Activated CD4-positive, alpha-beta T cell treated with anti-CD3 and anti-CD28 coated beads, Interleukin-2, amount 10 ng/mL, durations not matched to agents 24 days and 14 days (primary cell): ENCODE results near the gene SRSF2. TPM values are rescaled to one million over a fixed set of nuclear protein-coding genes. Genes with fewer than 3 reads are reported as not detected.
"Not testable (repeated sequence)": the region's sequence is repeated elsewhere in the genome, so short reads cannot be mapped to it uniquely, and the experiment has no call there.

Experiments used
- DNase-seq: peaks from one replicate; pipeline ENCODE4 v3.0.0; 2022
- H3K27ac Mint-ChIP-seq: one replicate; pipeline ENCODE4 v1.8.0; 2022; ENCODE audit warnings: mild to moderate bottlenecking, mixed read lengths
- H3K27me3 Mint-ChIP-seq: one replicate; pipeline ENCODE4 v1.8.0; 2022; ENCODE audit warnings: mixed read lengths
- H3K36me3 Mint-ChIP-seq: one replicate; pipeline ENCODE4 v1.8.0; 2022; ENCODE audit warnings: low read depth, mild to moderate bottlenecking, mixed read lengths
- H3K4me1 Mint-ChIP-seq: one replicate; pipeline ENCODE4 v1.8.0; 2021; ENCODE audit warnings: mixed read lengths
- H3K4me3 Mint-ChIP-seq: one replicate; pipeline ENCODE4 v1.8.0; 2022; ENCODE audit warnings: mild to moderate bottlenecking, moderate library complexity, mixed read lengths
- H3K9me3 Mint-ChIP-seq: one replicate; pipeline ENCODE4 v1.8.0; 2021; ENCODE audit warnings: mixed read lengths
- intact Hi-C: fragments of 100-400 bp; cut with micrococcal nuclease; formaldehyde crosslinking; loops from one replicate; pipeline ENCODE4 v1.15.1; 2023
- total RNA-seq: library from RNA; stranded (reverse); gene quantifications from 2 replicates; pipeline ENCODE4 v1.2.3, GENCODE V29; 2022

The SRSF2 gene
- total RNA-seq, 1 donor from 2014 or later = 539 TPM

DNA sequence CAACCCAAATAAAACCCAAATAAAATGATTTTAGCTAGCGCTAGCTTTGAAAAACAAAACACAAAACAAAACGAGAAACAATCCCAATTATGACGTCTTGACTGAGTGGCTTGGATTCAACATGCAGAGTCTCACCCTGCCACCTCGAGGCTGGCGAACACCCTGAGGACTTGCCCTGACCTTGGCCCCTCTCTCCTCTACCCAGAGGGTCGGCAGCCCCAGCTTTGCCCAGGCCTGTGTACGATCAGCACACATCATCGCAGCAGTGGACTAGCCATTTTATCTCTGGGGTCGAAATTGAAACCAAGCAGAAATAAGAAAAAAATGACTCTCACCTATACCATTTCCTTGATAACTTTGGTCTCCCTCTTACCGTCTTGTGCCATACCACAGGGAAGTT is 15.7 kb downstream of the SRSF2 start:
- no peak overlapping the region for H3K4me3 Mint-ChIP-seq
- intact Hi-C loops = no loop called here

DNA sequence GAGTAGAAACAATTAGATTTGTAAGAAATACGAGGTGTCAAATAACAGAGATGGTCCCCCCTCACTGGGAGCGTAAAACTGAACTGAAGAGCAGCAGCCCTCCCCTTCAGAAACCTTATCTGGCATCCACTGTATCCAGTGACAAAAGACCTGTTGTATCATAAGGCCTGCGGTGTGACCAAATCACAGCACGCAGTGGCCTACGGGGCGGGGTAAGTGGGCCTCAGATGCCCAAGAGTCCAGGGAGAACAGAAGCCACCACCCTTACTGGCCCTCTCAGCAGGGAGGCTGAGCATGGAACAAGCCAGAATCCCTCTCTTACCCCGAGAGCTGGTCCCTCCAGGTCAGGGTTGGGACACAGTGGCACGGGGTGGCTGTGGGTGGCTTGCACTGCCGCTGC is 16.2 kb downstream of the SRSF2 start:
- intact Hi-C loops = no loop called here
- H3K27ac Mint-ChIP-seq = no peak overlapping the region
- peaks cover 76% of the 10 kb centered on the region for H3K36me3 Mint-ChIP-seq

More for the DNA sequence above, 15.7 kb downstream of the SRSF2 start:
- DNase-seq = no peak
- H3K36me3 Mint-ChIP-seq = peaks cover 74% of the 10 kb centered on the region
- no peaks in the 10 kb centered on the region for H3K27me3 Mint-ChIP-seq
- peaks cover 22% of the 10 kb centered on the region for H3K4me1 Mint-ChIP-seq
- no peak overlapping the region for H3K27ac Mint-ChIP-seq
- no peaks in the 10 kb centered on the region for H3K9me3 Mint-ChIP-seq

DNA sequence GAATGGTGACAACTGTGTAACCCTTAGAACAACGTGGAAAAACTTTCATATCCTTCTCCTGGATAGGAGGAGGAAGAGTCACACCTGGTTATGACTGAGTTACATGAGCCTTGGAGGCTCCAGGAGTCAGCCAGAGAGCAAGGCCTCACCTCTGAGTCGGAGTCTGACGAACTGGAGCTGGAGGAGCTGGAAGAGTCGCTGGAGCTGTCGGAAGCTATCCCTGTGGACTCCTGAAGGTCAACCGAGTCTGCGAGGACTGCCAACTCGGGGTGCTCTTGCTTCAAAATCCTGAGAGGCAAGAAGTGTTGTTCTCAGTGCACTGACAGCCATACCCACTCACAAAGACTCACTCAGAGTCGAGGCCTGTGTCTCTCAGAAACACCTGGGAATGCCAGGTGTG is 16.9 kb downstream of the SRSF2 start:
- H3K27ac Mint-ChIP-seq = no peak overlapping the region
- intact Hi-C loops = no loop called here
- no peak overlapping the region for H3K4me3 Mint-ChIP-seq
- peaks cover 77% of the 10 kb centered on the region for H3K36me3 Mint-ChIP-seq
- peaks cover 29% of the 10 kb centered on the region for H3K4me1 Mint-ChIP-seq
- no peaks in the 10 kb centered on the region for H3K27me3 Mint-ChIP-seq
- no peak for DNase-seq
- H3K9me3 Mint-ChIP-seq = no peaks in the 10 kb centered on the region

More for the DNA sequence above, 16.2 kb downstream of the SRSF2 start:
- H3K4me3 Mint-ChIP-seq = no peak overlapping the region
- DNase-seq = no peak
- peaks cover 27% of the 10 kb centered on the region for H3K4me1 Mint-ChIP-seq
- H3K9me3 Mint-ChIP-seq = no peaks in the 10 kb centered on the region
- H3K27me3 Mint-ChIP-seq = no peaks in the 10 kb centered on the region

DNA sequence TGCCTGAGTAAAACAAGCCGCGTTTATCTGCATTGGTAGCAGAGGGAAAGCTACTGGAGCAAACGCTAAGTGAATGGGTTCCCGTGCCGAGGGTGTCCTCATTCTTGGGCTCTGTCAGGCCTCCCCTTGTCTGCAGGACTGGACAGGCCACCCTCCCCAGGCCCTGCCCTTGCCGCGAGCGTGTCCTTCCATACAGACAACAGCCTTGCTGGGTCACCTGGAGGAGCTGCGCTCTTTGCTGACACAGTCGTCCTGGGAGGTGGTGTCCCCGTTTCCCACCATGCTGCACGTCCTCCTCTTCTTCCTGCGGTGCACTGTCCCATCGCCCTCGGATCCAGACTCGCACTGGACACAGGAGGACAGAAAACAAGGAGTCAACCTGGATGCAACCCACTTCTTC is 18.6 kb downstream of the SRSF2 start:
- Mint-ChIP-seq H3K4me3 (no peak overlapping the region), H3K36me3 (peaks cover 76% of the 10 kb centered on the region), H3K9me3 (no peaks in the 10 kb centered on the region), H3K27me3 (no peaks in the 10 kb centered on the region), H3K4me1 (peaks cover 34% of the 10 kb centered on the region), H3K27ac (no peak overlapping the region)
- intact Hi-C loops = no loop called here
- no peak for DNase-seq

DNA sequence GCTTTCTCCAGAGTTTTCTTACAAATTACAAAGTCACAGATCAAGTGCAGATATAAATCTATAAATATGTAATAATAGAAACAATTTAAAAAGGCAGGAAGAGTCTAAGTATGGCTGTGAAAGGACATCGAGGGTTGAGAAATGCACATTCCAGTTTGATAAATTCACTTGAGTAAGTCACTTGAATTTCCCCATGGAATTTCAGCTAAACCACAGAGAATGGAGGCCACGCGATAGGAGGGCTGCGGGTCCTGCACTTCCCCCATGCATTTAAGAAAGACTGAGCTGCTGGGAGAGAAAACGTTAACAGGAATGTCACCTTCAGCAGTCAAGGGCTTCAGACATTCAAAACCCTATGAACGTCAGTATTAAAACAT is 20.3 kb downstream of the SRSF2 start:
- Mint-ChIP-seq H3K36me3 (peaks cover 72% of the 10 kb centered on the region), H3K4me3 (no peak overlapping the region)
- intact Hi-C loops = no loop called here

DNA sequence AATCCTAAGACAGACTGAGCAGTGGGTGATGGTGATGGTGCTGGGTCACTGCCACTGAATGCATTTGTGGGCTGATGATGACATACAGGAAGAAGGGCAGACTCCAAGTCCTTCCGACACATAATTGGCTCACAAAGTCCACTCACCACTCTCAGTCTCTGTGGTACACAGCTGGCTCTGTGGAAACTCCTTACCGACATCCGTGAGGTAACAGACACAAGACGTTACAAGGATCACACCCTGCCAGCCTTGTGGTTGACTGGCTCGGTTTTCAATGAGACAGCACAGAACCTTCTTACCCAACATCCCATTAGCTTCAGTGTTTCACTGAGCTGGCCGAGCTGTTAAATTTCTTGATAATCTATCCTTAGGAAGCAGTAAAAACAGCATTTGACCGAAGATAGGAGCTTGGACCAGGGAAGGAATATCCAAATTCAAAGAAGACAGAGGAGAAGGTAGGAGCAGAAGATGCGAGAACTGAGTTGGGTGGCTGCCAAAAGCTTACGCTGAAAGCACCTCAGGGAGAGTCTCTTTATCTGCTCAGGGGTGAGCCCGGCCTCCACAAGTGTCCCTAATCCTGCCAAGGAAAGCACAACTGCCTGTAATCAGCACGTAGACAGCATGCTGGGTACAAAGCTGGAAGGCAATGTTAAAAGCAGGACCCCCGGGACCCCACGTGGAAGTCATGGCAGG is 20.8 kb downstream of the SRSF2 start:
- H3K9me3 Mint-ChIP-seq = no peaks in the 10 kb centered on the region
- intact Hi-C loops = no loop called here
- peaks cover 66% of the 10 kb centered on the region for H3K36me3 Mint-ChIP-seq
- peak overlapping the region; percentile 79 for H3K27ac Mint-ChIP-seq
- DNase-seq = peak; percentile 76
- peaks cover 30% of the 10 kb centered on the region for H3K4me1 Mint-ChIP-seq
- no peaks in the 10 kb centered on the region for H3K27me3 Mint-ChIP-seq
- H3K4me3 Mint-ChIP-seq = peak overlapping the region; percentile 33

More for the DNA sequence above, 20.3 kb downstream of the SRSF2 start:
- peaks cover 32% of the 10 kb centered on the region for H3K4me1 Mint-ChIP-seq
- H3K9me3 Mint-ChIP-seq = no peaks in the 10 kb centered on the region
- no peak overlapping the region for H3K27ac Mint-ChIP-seq
- no peak for DNase-seq
- no peaks in the 10 kb centered on the region for H3K27me3 Mint-ChIP-seq

DNA sequence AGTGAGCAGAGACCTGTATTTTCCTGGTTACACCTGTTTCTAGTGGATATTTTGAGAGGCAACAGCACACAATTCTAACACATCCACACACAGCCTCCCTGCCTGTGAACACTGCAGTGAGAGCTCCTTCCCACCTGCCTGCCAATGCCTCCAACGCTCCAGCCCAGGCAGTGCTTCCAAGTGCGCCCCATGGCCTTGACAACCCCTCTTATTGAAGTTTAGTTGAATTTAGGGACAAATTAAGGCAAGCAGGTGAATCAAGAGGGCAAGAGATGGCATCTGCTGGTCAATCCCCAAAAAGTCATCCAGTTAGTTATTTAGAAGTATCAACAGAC is 21.7 kb downstream of the SRSF2 start:
- H3K36me3 Mint-ChIP-seq = peaks cover 59% of the 10 kb centered on the region
- intact Hi-C loops = no loop called here
- peak overlapping the region; percentile 79 for H3K27ac Mint-ChIP-seq
- H3K4me1 Mint-ChIP-seq = peaks cover 30% of the 10 kb centered on the region
- no peaks in the 10 kb centered on the region for H3K9me3 Mint-ChIP-seq
- no peaks in the 10 kb centered on the region for H3K27me3 Mint-ChIP-seq
- no peak overlapping the region for H3K4me3 Mint-ChIP-seq
- no peak for DNase-seq

DNA sequence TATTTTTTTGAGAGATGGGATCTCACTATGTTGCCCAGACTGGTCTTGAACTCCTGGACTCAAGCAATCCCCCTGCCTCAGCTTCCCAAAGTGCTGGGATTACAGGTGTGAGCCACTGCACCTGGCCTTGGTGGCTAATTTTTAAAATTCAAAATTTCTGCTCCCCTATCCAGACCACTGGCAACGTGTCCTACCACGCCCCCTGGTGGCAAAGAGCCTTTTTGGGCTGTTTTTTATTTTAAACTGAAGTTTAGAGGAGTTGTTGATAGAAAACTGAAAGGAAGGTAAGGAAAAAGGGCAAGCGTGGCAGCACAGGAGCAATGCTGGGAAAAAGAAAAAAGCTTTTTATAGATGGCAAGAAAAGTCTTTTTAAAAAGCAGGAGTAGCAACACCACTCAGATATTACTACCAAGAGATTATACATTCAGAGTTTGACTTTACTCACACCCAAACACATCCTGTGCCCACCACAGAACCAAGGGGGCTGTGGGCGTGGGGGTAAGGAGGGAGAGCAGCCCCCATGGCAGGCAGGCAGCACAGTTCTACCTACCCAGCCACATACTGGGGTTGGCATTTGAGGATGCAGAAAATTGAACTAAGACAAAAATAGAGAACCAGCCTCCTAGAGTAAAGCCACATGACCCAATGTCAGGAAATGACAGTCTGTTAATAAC is 22.2 kb downstream of the SRSF2 start:
- H3K9me3 Mint-ChIP-seq = no peaks in the 10 kb centered on the region
- peaks cover 55% of the 10 kb centered on the region for H3K36me3 Mint-ChIP-seq
- H3K4me1 Mint-ChIP-seq = peaks cover 30% of the 10 kb centered on the region
- peak; percentile 94 for DNase-seq
- no peaks in the 10 kb centered on the region for H3K27me3 Mint-ChIP-seq
- H3K4me3 Mint-ChIP-seq = peak overlapping the region; percentile 7
- intact Hi-C loops = no loop called here
- H3K27ac Mint-ChIP-seq = peak overlapping the region; percentile 66

DNA sequence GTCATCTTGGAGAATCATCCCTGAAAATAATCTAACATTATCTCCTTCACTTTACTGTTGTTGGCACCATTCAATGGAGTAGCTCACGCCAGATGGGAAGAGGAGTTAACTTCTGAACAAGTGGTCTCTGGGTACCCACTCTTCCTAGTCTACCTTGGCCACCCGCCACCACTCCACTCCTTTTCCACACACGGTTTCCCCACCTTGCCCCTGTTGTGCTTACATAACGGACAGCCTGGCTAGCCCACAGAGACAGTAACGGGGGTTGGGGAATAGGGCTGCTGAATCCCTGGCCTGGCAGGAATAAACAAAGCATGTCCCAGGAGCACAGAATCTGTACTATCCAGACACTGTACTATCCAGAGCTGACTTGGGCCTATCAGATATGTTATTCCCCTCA is 22.8 kb downstream of the SRSF2 start:
- intact Hi-C loops = no loop called here
- Mint-ChIP-seq H3K36me3 (peaks cover 51% of the 10 kb centered on the region), H3K4me3 (no peak overlapping the region), H3K27ac (no peak overlapping the region), H3K27me3 (peaks cover 2% of the 10 kb centered on the region), H3K9me3 (no peaks in the 10 kb centered on the region), H3K4me1 (peaks cover 34% of the 10 kb centered on the region)
- no peak for DNase-seq

DNA sequence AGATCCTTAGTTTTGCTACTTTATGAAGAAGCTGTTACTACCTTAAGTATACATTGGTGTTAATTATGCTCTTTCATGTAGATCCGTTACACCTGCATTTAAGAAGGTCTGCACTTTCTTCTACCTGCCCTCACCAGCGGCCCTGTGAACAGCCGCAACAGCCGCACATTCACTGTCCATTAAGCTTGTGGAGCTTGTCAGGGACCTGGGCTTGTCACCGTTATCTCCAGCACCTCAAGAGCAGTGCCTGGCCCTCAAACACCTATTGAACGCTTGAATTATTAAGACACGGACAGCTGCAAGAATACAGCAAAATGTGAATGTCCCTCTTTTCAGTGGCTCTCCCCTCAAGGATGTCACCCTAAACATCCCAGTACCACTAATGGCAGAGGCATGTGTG is 23.4 kb downstream of the SRSF2 start:
- Mint-ChIP-seq H3K27ac (no peak overlapping the region), H3K4me3 (no peak overlapping the region), H3K9me3 (no peaks in the 10 kb centered on the region), H3K36me3 (peaks cover 46% of the 10 kb centered on the region), H3K4me1 (peaks cover 36% of the 10 kb centered on the region), H3K27me3 (peaks cover 4% of the 10 kb centered on the region)
- DNase-seq = no peak
- intact Hi-C loops = no loop called here

DNA sequence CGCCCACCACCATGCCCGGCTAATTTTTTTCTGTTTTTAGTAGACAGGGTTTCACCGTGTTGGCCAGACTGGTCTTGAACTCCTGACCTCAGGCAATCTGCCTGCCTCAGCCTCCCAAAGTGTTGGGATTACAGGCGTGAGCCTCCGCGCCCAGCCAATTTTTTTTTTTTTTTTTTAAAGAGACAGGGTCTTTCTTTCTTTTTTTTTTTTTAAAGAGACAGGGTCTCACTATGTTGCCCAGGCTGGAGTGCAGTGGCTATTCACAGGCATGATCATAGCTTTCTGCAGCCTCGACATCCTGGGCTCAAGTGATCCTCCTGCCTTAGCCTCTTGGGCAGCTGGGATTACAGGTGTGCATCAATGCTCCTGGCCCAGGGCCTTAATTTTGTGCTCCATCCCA is 24.8 kb downstream of the SRSF2 start:
- intact Hi-C loops = not testable (repeated sequence)

DNA sequence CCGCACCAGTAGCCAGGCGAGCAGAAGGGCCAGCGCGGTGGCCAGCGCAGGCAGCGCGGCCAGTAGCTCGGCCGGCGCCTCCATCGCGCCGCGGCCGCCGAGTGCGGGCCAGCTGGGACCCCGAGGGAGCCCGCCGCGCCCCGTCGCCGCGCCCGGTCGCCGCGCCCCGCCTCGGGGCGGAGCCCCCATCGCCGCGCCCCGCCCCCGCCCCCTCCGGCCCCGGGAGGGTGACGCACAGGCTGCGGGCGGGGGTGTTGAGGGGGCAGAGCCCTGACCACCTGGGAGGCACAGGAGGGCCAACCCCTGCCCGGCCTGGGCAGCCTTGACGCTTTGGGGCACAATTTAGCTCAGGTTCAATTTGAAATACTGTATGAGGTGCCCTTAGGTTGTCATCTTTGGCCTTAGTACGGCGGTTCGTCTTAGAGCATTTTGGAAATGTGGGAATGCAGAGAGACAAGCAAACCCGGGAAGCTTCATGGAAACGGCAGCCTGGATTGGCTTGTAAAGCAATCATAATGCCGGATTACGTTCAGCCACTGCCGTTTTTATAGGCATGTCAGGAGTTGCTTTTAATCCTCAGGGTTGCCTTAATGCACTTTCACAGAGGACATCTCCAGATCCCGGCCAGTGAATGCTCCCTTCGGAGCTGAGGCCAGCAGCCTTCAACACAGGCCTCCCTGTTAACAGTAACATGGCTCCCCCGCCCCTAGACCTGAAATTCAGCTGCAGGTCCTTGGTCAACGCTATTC is 26.1 kb downstream of the SRSF2 start, which contains the start of gene MXRA7:
MXRA7 (minus strand) TSS at position 103 of the 749 bp plus-strand sequence; CDS start at position 84, 19 bp downstream.
- peaks cover 29% of the 10 kb centered on the region for H3K36me3 Mint-ChIP-seq
- H3K27ac Mint-ChIP-seq = no peak within 1 kb of the TSS
- peaks cover 30% of the 10 kb centered on the region for H3K4me1 Mint-ChIP-seq
- intact Hi-C loops = no loop called here
- DNase-seq = peak; percentile 88
- no peaks in the 10 kb centered on the region for H3K9me3 Mint-ChIP-seq
- peaks cover 4% of the 10 kb centered on the region for H3K27me3 Mint-ChIP-seq
- peak within 1 kb of the TSS; percentile 67 for H3K4me3 Mint-ChIP-seq

More for the DNA sequence above, 24.8 kb downstream of the SRSF2 start:
- DNase-seq, H3K27ac Mint-ChIP-seq, H3K27me3 Mint-ChIP-seq, H3K9me3 Mint-ChIP-seq, H3K4me3 Mint-ChIP-seq: not testable (repeated sequence)
- peaks cover 35% of the 10 kb centered on the region for H3K4me1 Mint-ChIP-seq
- peaks cover 39% of the 10 kb centered on the region for H3K36me3 Mint-ChIP-seq

DNA sequence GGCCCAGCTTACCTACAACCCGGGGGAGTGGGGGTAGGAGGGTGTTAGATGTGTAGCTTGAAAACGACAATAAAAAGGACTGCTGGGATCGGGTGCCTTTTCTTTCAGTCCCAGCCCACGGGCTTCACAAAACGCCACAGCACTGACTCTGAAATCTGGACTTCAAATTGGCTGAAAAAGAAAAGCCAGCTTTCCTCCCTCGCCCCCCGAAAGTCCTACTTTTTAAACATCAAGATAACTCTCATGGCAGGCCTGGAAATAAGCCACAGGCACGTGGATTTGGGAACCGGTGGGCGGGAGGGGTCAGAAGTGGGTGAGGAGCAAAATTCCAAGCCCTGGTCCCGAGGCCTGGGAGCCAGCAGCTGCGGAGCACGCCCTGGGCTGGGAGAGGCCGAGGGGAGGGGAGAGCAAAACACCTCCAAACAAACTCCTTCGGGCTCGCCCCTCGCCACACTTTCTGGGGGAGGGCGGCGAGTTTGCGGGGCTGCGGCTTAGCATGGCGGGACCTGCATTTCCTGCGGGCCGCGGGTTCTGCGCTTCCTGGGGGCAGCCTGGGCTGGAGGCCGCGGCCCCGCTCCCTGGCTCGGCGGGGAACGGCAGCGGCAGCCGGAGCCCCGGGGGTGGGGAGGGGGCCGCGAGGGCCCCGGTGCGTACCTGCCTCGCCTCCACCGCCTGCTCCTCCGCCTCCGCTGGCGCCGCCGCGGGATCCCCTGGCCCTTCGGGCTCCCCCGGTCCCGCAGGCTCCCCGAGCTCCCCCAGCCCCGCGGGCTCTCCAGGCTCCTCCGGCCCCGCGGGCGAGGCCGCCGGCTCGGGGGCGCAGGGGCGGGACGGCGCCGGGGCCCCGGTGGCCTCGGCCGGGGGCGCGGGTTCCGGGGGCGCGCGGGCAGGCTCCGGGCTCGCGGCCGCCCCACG is 26.9 kb downstream of the SRSF2 start:
- H3K27ac Mint-ChIP-seq, H3K27me3 Mint-ChIP-seq, H3K9me3 Mint-ChIP-seq, intact Hi-C loops: not testable (repeated sequence)
- peak; percentile 73 for DNase-seq
- H3K4me1 Mint-ChIP-seq = peaks cover 23% of the 10 kb centered on the region
- peak overlapping the region; percentile 64 for H3K4me3 Mint-ChIP-seq
- H3K36me3 Mint-ChIP-seq = peaks cover 21% of the 10 kb centered on the region
